ELR (cell line): ENCODE results near the gene RBMS3.
"Not testable (repeated sequence)": the region's sequence is repeated elsewhere in the genome, so short reads cannot be mapped to it uniquely, and the experiment has no call there.

Experiments used
- DNase-seq: peaks from one replicate; pipeline ENCODE4 v3.0.0-alpha.2; 2015; ENCODE audit warnings: low read depth

The RBMS3 gene

DNA sequence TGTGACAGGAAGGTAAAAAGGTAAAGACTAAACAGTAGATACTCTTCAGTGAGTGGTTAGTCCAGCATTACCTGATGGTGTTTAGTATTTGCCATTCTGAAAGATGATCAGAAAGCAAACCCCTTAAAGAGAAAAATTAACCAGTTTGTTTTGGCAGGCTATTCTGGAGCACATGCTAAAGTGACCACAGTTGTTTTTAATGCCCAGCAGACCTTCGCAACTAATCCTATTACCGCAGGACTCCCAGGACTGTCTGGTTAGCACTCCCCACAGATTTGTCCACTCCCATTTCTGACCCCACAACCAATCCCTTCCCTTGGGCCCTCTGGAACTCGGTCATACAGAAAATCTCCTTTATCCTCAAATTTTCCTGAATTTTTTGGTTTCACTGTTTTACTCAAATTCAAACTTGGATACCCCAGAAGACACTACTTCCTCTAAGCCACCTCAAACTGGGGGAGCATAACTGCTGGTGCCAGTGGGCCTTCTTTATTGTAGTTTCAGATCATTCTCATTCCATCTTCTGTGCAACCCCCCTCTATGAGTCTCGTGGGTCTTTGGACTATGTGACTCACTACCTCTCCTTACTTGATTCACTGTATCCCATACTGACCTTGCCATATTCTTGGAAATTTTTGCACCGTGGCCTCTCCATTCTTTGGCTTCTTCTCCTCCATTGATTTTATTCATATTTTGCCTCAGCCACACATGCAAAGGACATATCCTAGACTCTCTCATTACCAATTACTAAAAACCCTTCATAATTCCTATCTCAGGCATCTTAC is 104.4 kb downstream of the RBMS3 start:
- peak; percentile 39 for DNase-seq

DNA sequence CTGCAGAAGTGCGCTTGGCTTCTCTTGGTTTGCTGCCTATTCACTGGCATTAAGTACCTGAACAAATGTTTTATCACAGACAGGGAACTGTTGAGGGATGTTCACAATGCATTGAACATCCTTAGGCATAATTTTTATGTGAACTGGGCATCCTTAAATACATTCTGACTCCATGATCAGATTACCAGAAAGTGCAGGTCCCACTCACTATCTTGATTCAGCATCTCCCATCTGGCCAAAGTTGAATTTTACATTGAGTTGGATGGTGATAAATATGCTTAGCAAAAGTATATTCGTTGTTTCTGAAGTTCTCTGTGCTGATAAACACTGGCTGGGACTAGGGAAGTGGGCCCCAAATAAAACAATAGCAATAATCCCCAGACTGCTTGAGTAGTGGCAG is 108.5 kb downstream of the RBMS3 start:
- no peak for DNase-seq

DNA sequence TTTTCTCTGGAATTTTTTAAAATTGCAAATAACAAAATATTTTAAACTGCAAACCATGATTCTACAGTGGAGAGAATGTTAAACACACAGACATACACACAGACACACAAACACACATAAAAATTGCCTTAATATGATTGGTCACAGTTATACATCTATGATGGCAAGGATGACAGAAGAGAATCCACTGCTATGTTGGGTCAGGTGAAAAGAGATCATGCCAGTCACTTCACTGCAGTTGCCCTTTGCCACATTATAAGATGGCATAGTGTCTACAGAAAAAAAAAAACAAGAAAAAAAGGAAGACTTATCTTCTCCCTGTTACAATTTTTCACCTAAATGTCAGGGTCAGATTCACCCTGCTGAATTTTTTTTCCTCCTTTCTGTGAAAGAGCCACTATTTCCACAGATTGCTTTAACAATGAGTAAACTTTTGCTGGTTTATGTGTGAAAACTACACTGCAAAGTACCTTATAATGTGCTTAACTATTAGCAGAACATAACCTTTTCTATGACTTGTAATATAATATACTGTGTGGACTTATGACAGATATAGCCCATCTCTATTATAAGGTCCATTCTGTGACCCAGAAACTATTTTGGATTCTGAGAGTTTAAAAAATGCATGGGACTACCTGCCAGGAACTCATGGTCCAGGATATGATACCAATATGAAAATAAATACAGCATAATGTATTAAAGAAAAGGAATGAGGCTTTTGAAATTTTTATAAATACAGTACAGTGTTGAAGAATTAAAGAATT is 111.9 kb downstream of the RBMS3 start:
- DNase-seq: no peak

DNA sequence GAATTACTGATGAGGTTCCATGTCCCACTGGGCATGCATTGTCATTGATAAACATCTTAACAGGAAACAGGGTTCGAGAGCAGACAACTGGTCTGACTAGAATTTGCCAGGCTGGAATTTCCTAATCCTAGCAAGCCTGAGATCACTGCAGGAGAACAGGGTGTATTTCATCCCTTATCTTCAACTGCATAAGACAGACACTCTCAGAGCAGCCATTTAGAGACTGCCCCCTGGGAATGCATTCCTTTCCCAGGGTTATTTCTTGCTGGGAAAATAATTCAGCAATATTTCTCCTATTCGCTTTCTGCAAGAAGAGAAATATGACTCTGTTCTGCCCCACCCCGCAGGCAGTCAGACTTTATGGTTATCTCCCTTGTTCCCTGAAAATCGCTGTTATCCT is 113.1 kb downstream of the RBMS3 start:
- DNase-seq: not testable (repeated sequence)

DNA sequence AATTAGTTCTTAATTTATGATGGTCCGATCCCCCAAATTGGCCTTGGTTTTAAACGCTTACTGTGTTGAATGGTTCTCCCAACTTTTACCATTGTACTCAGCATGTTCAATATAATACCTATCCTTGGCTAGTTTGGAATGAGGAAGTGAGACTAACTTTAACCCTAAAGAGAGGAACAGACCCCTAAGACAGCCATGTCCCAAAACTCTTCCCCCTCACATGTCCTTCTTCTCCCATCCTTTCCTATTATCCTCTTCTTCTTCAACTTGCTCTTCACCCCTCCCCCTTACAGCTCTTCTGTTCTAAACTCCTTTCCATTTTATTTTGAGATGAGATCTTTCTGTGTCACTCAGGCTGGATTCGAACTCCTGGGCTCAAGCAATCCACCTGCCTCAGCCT is 116.5 kb downstream of the RBMS3 start:
- no peak for DNase-seq

DNA sequence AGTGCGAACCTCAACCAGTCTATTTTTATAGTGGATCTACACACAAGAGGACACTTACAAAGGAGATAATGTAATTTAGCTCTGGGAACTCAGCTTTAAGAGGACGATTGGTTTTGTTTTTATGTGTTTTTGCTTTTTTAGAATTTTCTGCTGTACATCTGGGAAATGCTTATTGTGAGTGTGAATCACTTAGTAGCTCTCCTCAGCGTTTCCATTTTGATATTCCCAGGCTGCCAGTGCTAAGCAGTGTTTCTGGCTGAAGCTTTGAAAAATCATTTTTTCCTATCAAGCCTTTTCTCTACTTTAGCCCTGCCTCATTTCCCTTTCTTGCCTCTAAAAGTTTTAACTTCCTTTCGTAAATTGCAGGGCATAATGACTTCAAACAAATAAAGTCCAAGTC is 117.9 kb downstream of the RBMS3 start:
- no peak for DNase-seq

DNA sequence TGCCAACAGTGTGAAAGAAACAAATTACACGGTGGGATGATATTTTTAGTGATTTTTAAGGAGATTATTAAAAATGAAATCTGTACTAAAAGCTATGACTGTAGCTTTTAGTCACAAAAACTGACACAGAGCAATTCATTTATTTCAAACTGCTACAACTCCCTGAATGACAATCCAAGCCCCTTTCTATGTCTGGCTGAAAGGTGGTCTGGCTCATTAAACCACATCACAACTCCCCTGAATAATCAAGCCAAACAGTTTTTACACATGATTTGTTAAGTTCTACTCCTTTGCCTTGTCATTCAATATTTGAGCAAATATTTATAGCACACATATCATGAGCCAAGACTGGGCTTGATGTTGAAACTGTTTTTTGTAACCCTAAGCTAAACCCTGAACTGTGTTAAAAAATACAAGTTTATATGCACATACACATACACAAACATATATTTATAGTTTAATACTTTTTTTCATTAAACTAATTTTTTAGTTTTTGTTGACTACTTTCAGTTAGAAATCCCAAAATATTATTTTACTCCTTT is 125.5 kb downstream of the RBMS3 start:
- no peak for DNase-seq

DNA sequence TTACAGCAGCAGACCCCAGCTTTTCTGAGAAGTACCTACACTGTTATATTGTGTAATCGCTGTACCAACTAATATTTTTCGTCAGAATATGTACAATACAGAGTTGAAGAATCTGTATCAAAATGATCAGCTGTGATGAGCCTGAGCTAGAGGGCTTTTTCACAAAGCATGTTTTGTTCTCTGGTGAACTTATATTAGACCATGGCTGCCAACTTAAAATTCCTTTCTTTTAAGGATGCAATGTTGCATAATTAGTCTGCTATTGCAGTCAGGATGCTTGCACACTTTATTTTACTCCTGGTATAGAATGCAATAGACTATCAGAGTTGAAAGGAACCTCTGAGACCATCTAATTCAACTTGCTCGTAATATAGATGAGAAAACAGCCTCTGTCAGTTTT is 127.8 kb downstream of the RBMS3 start:
- no peak for DNase-seq

DNA sequence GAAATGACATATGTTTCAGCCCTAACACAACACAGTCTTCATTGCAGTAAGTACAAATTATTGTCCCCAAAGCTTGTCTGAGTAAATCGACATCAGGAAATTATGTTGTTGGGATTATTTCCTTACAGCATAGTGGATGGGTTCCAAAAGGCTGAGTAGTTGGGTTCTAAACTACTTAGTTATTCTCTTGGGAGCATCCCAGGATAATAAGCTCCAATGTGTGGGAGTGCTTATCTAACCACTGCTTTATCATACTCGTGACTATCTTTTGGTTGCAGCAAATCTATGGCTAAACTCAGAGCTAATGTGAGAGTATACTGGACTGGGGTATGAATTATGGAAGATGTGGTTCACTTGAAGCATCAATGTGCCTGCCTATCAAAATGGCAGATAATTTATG is 128.5 kb downstream of the RBMS3 start:
- no peak for DNase-seq

DNA sequence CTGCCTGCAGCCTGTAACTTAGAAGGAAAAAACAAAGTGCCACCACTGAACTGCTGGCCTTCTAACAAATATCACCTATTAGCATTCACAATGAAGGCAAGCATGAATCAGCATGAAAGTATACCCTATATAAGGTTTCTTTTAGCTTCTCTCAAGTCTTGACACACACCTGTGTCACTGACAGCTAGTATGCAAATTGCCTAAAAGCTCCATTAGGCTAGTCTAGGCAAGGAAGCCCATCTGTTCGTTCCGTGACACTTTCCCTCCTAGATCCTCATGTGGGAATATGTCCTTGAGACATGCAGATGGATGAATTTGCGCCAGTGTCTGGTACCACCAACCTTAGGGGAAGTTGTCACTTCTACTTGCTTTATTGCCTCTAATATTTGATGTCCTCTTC is 129.3 kb downstream of the RBMS3 start:
- DNase-seq: no peak

DNA sequence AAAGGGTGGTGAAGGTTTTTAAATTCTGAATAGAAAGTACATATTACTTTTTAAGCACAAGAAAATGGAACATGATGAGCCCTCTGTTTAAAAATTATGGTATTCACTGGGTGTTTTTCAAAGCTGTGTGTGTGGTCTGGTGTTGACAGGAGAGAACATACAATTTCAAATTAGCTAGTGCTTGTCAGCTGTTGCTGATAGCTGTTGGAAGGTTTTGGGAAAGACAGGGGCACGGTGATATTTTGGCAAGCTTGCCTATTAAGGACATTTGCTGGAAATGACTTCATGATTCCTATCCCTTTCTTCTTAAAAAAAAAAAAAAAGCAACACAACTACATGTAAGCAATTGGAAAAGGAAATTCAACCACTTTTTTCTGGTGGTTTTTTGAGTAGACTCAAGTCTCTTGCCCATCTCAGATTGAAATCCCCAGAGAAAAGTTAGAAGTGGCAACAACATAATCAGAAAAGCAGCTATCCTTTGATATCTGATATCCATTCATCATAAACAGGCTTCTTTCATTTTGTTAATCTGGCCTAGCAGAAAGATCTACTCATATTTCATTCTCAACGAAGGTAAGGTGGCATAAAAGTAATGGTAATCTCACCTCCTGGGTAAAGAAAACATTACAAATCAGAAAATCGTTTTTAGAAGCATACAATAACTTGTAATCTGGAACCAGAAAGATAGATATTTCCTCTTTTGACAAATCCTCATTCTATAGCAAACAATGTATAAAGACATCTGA is 130.0 kb downstream of the RBMS3 start:
- DNase-seq: no peak

DNA sequence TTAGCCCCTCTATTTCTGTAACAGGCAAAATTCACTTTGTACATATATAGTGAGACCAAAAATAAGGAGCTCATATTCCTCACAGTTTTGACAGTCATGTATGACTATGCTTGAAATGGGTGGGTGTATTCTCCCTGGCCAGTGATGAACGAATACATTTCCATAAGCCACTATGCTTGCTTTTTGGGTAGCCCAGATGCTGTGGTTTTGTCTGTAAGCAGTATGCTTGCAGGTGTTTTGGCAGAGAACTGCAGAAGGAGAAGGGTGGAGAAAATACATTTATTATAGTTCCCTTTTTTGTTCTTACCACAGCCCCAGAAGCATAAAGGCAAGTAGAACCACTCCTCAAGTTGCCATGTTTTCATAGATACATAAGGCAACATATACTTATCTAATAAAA is 131.2 kb downstream of the RBMS3 start:
- DNase-seq: no peak

DNA sequence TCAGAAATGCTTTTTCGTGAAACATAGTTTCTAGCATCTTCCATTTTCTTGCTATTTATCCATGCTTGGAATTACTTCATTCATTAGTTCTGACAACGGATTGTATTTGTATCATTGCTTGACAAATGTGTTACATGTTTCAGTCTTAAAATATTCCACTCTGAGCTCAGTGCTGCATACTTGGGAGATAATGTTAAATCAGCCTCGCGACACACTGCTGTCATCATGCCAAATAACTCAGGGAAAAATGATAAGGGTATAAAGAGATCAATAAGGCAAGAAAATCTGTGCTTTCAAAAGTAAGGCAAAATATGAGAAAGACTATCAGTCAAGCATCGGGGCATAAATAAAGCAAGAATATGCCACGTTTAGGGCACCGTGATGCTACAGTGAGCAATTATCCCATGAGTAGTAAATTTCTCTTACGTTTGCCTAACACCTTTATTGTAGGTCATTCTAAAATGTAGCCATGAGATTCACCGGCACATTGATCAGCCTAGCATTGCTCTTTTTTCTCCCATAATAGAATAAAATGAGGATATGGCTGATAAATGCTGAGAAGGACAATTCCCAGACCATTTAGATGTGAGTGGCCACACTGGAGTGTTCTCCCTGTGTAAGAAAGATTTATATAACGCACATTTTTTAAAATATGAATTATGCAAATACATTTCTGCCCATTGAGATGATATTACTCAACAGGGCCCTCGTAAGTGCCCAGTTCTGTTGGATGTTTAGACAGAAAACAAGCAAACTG is 133.8 kb downstream of the RBMS3 start:
- no peak for DNase-seq

DNA sequence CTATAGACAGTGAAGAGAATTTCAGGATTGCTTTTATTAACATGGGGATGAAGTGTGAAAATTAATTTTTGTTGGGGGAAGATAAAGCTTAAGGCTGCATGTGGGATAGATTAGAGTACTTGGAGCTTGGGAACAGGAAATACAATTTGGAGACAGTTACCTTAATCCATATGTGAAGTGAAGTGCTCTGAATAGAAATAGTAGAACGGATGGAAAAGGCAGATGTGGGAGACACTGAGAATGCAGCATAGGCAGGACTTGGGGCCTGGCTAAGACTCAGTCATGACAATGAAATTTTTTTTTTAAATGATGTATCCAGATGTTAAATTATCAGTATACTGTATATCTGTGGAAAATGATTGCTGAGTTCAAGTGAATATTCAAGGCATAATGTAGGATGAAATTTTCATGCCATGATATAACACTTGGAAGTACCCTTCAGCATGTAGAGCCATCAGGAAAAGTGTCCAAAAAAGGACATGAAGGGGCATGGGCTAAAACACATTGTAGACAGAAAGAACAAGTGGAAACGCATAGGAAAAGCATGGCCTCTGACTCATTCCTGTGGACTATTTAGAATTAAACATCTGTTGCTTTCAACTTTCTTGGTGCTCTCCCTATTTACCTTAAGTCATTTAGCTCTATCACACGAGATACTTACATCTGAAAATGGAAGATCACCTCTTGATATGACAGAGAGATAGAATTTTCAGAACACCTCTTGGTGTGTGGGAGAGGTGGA is 134.8 kb downstream of the RBMS3 start:
- peak; percentile 25 for DNase-seq

DNA sequence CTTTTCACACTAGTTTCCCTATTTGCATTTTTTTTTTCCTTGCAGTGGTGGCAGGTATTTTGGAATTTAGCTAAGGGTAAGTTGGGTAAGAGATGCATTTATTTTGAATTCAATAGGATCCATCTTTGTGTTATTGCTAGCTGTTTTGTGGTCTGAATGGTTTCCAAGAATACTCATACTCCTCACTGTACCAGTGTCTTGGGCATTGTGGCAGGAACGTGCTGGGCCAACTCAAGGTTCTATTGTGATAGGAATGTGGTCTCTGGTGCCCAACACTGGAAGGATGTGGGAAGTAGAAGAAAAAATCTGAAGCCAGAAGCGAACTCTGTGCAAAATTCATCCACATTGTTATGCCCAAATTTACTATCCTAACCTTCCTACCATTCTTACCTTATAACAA is 135.6 kb downstream of the RBMS3 start:
- no peak for DNase-seq

DNA sequence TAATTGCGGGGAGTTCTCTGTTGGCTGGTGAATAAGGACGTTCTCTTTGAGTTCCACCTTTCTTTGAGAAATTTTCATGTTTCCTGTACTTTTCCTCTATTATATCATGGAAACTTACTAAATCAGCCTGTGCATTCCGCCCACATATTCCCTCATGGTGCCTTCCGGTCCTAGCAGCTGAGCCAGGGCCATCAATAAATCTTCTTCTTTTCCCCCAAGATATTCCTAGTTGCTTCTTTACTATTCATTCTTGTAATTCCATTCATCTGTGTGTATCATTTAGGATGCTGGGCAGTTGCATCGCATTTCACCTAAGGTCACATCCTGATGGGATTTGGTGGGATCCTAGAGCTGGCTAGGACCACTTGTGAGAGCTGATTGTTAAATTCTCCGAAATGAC is 139.2 kb downstream of the RBMS3 start:
- no peak for DNase-seq

DNA sequence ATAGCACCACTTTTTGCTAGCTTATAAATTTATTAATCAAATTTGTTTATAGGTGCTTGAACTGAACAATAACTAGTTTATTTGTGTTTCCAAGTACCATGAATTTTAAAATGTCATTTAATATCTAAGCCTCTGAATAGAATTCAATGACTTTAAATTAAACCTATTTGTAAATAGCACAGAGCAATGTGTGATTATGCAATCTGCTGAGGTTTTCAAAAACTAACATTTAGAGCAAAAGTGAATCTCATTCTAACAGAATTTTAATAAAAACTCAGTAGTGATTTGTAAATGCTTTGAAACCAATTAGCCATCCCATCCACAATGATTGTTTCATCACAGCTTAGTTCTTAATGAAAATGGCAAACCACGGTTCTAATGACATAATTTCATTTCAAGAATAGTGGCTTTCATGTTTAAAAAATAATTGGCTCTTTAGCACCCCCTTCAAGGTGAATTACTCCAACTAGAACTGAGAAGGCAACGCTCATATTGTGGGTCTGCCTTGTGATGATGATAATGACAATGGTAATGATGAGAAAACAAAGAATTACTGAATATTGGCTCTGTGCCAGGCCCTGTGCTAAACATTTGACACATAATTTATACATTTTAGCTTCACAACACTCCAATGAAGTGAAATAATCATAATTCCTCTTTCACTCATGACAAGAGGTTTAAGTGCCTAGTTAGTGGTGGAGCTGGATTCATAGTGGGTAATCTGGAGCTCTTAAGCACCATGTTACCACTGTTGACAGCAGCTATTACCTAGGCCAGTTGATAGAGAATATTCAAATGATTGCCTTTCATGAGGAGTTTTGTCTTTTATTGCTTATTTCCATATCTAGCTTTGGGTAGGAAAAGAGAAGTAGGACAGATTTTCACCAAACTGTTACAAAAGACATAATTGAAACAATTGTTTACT is 145.7 kb downstream of the RBMS3 start:
- no peak for DNase-seq

DNA sequence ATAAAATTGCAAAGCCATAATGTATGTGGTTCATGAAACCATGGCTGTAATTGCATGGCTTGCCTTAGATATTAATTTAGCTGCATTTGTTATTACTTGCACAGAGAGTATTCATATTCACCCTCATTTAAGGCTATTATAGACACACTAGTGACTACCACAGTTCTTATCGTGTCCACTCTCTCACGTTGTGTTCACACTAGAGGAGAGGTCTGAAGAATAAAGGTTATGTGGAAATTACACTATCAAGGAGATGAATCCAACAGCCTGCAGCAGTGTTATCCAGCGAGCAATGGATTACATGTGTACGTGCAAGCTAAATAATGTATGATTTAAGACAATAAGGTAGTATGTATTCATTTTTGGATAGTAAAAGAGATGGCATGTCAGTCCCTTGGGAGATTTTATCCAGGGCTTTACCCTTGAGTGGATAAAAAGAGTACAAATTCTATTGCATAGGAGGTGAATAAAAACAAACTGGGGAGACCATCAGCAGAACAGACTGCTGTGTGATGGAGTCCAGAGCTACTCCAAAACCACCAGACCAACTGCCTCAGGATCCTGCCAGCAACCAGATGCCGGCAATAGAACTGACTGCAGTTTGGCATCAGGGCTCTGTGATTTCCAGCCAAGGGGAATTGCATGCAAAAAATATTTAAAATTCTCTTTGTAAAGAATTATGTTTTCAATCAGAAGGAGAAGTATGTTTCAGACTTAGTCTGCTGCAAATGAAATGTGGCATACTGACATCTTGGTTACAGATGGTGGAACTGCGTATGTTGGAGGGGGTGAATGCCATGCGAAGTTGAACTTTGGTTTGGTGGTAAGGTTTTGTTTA is 146.6 kb downstream of the RBMS3 start:
- DNase-seq: no peak

DNA sequence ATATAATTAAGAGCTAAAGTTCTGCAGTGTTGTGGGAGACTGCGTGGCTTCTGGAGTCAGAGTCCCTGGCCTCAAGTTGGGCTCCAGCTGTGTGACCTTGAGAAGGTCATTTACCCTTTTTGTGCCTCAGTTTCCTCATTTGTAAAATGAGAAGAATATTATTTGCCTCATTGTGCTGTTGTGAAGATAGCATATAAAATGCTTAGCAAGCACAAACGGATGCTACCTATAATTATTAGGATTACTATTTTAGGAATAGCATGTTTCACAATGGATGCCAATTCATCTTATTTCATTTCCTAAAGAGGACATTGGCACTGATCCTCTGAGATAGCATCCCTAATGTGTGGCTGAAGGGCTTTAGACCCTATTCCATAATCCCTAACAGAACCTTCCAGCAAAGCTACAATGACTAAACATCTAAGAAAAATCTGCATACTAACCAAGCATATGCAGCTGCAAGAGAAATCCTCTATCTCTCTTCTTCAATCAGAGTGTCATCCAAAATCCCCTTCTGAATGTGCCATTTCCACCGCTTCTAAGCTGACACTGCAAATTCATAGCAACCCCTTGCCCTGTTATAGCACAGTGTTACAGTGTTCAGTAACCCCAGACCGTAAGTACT is 148.3 kb downstream of the RBMS3 start:
- DNase-seq: no peak
